ENCODE data around the gene PRR20A. TPM values are rescaled to one million over a fixed set of nuclear protein-coding genes. Genes with fewer than 3 reads are reported as not detected.

PRR20A gene
- total and polyA plus RNA-seq, 10 of the 15 experiments (the other 5 are each of a cell fraction or from before 2014, with no cell fraction given) = not detected

GRCh38 chr13:57123681-57124080 is 17.0 kb upstream of the PRR20A start (continued):
- TF ChIP-seq, protein P1, sequence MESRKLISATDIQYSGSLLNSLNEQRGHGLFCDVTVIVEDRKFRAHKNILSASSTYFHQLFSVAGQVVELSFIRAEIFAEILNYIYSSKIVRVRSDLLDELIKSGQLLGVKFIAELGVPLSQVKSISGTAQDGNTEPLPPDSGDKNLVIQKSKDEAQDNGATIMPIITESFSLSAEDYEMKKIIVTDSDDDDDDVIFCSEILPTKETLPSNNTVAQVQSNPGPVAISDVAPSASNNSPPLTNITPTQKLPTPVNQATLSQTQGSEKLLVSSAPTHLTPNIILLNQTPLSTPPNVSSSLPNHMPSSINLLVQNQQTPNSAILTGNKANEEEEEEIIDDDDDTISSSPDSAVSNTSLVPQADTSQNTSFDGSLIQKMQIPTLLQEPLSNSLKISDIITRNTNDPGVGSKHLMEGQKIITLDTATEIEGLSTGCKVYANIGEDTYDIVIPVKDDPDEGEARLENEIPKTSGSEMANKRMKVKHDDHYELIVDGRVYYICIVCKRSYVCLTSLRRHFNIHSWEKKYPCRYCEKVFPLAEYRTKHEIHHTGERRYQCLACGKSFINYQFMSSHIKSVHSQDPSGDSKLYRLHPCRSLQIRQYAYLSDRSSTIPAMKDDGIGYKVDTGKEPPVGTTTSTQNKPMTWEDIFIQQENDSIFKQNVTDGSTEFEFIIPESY (IDR thresholded peaks at IDR 0.05) = no peak
- no peak for TF ChIP-seq HDAC6 (IDR thresholded peaks at IDR 0.05; ENCODE audit: unreplicated experiment)

- Histone ChIP-seq H3K27ac (ENCODE audit: control insufficient read depth, insufficient read depth) (no peak overlapping the region), H3K4me2 (ENCODE audit: control insufficient read depth, insufficient read depth) (no peak overlapping the region), H4K20me1 (ENCODE audit: control insufficient read depth, insufficient read depth) (no peaks in the 10 kb centered on the region), H3K4me1 (ENCODE audit: control insufficient read depth, insufficient read depth, low read length) (no peaks in the 10 kb centered on the region), H2AFZ (ENCODE audit: control insufficient read depth, low read depth, low read length) (no peak overlapping the region), H3K9ac (ENCODE audit: control insufficient read depth, insufficient read depth, low read length) (no peak overlapping the region), H3K4me3 (no peak overlapping the region), H3K27me3 (replicated peaks in 1 of 2; ENCODE audit: control insufficient read depth in 2 of 2, insufficient read depth in 2 of 2, low read length in 1 of 2) (no peaks in the 10 kb centered on the region), H3K9me3 (replicated peaks; ENCODE audit: control insufficient read depth, insufficient read depth, low read length) (no peaks in the 10 kb centered on the region), H3K79me2 (ENCODE audit: control insufficient read depth, insufficient read depth, low read length) (no peaks in the 10 kb centered on the region), H3K36me3 (ENCODE audit: control insufficient read depth in 2 of 2, insufficient read depth in 2 of 2, low read length in 1 of 2) (no peaks in the 10 kb centered on the region)
- no peak for TF ChIP-seq ZNF622 (IDR thresholded peaks at IDR 0.05)
- TF ChIP-seq ZBTB40 (IDR thresholded peaks at IDR 0.05; ENCODE audit: borderline replicate concordance) = no peak
- no peak for TF ChIP-seq ZBED1 (IDR thresholded peaks at IDR 0.05; ENCODE audit: borderline replicate concordance)
- TF ChIP-seq RCOR1 (conservative IDR thresholded peaks at IDR 0.05; ENCODE audit: low read depth, low read length) = no peak
- TF ChIP-seq RAD21 (IDR thresholded peaks at IDR 0.05; ENCODE audit: insufficient read depth, low read depth, low read length) = no peak
- TF ChIP-seq SP1 (IDR thresholded peaks at IDR 0.05; ENCODE audit: low read depth, low read length) = no peak
- no peak for TF ChIP-seq MXI1 (IDR thresholded peaks at IDR 0.05; ENCODE audit: low read depth, low read length)
- TF ChIP-seq TCF7 (IDR thresholded peaks at IDR 0.05; ENCODE audit: borderline replicate concordance) = no peak
- no peak for TF ChIP-seq NR2C1 (IDR thresholded peaks at IDR 0.05)
- no peak for TF ChIP-seq DPF2 (IDR thresholded peaks at IDR 0.05)
- TF ChIP-seq BACH1 (IDR thresholded peaks at IDR 0.05; ENCODE audit: borderline replicate concordance) = no peak
- TF ChIP-seq MTA2 (IDR thresholded peaks at IDR 0.05; ENCODE audit: low read depth) = no peak
- no peak for TF ChIP-seq PAX8 (IDR thresholded peaks at IDR 0.05)
- TF ChIP-seq IKZF2 (IDR thresholded peaks at IDR 0.05) = no peak
- no peak for TF ChIP-seq SIX5 (IDR thresholded peaks at IDR 0.05; ENCODE audit: low read depth, low read length, severe bottlenecking)
- WGBS (ENCODE audit: insufficient coverage, insufficient replicate concordance, low lambda C conversion rate, missing lambda C conversion rate) = 12% methylated on average over 6 of the region's 6 CpGs
- SMC1A ChIA-PET (ENCODE audit: uncharacterized antibody, unreplicated experiment) = no interaction called here
- no TSS peak for BruUV-seq (replicated peaks)
- FAIRE-seq (no peak), DNase-seq (ENCODE audit: low read depth, low spot score) (no peak), ATAC-seq (no peak)
- intact Hi-C loops (cut with micrococcal nuclease; ENCODE audit: unreplicated experiment) = no loop called here
- RAD21 ChIA-PET (ENCODE audit: unreplicated experiment) = no interaction called here
- CTCF ChIA-PET = no interaction called here
- in situ Hi-C loops (cut with MboI) = no loop called here
- POLR2A ChIA-PET = no interaction called here
Measured at GRCh38 chr13:57128909-57129308, 11.8 kb upstream of the PRR20A start.
